Liver (tissue), 9 donors: ENCODE measurements around the gene WDR82. TPM values are rescaled to one million over a fixed set of nuclear protein-coding genes. Genes with fewer than 3 reads are reported as not detected.

Source experiments
- DNase-seq: peaks from one replicate; pipeline ENCODE4 v3.0.0-alpha.2; 2017; ENCODE audit warnings: low spot score
- H3K27ac ChIP-seq, 2 donors: one replicate each; pipeline ENCODE4 v1.7.0; 2013; ENCODE audit warnings: inconsistent platforms in 2 of 2, low read length in 2 of 2, control low read depth in 1 of 2, low read depth in 1 of 2, mild to moderate bottlenecking in 1 of 2
- H3K27me3 ChIP-seq, 4 donors: one replicate each; pipeline versions ENCODE4 v1.6.1 to v1.7.0; 2013; ENCODE audit warnings: low read length in 3 of 4, inconsistent platforms in 1 of 4, mild to moderate bottlenecking in 1 of 4, moderate library complexity in 1 of 4; ENCODE audit not compliant: control insufficient read depth in 4 of 4, insufficient read depth in 4 of 4
- H3K36me3 ChIP-seq, 4 donors: one replicate each; pipeline versions ENCODE4 v1.6.1 to v1.7.0; 2013; ENCODE audit warnings: low read length in 3 of 4, mild to moderate bottlenecking in 3 of 4, low read depth in 1 of 4, moderate library complexity in 1 of 4; ENCODE audit not compliant: control insufficient read depth in 4 of 4, insufficient read depth in 3 of 4
- H3K4me1 ChIP-seq, 4 donors: one replicate each; pipeline versions ENCODE4 v1.6.1 to v1.7.0; 2013; ENCODE audit warnings: low read length in 3 of 4, mild to moderate bottlenecking in 3 of 4, moderate library complexity in 1 of 4; ENCODE audit not compliant: control insufficient read depth in 4 of 4, insufficient read depth in 4 of 4
- H3K4me3 ChIP-seq, 3 donors: one replicate each; pipeline versions ENCODE4 v1.6.1 to v1.7.0; 2013; ENCODE audit warnings: low read length in 3 of 3, control low read depth in 1 of 3, low read depth in 1 of 3, mild to moderate bottlenecking in 1 of 3
- H3K9ac ChIP-seq, 2 donors: one replicate each; pipeline ENCODE4 v1.7.0; 2013; ENCODE audit warnings: low read length in 2 of 2, mild to moderate bottlenecking in 2 of 2, moderate library complexity in 2 of 2, control low read depth in 1 of 2, low read depth in 1 of 2
- H3K9me3 ChIP-seq, 4 donors: one replicate each; pipeline versions ENCODE4 v1.6.1 to v1.7.0; 2013; ENCODE audit warnings: low read length in 3 of 4; ENCODE audit not compliant: control insufficient read depth in 4 of 4
- EGR1 ChIP-seq, 2 donors: IDR thresholded peaks; 2 replicates each; pipeline ENCODE4 v1.6.1; 2016 to 2018; ENCODE audit warnings: antibody characterized with exemption in 2 of 2, low read depth in 2 of 2
- FOXA1 ChIP-seq: IDR thresholded peaks from 2 replicates; pipeline ENCODE4 v1.6.1; 2016; ENCODE audit warnings: antibody characterized with exemption
- FOXA2 ChIP-seq: IDR thresholded peaks from 2 replicates; pipeline ENCODE4 v1.6.1; 2016; ENCODE audit warnings: antibody characterized with exemption
- GABPA ChIP-seq, 2 donors: IDR thresholded peaks in 1 of 2; conservative IDR thresholded peaks in 1 of 2; 2 replicates each; pipeline ENCODE4 v1.6.1; 2016; ENCODE audit warnings: antibody characterized with exemption in 2 of 2, mild to moderate bottlenecking in 1 of 2, moderate library complexity in 1 of 2
- HNF4A ChIP-seq, 2 donors: conservative IDR thresholded peaks; 2 replicates each; pipeline ENCODE4 v1.6.1; 2016; ENCODE audit warnings: antibody characterized with exemption in 2 of 2, mild to moderate bottlenecking in 2 of 2
- HNF4G ChIP-seq: IDR thresholded peaks from 2 replicates; pipeline ENCODE4 v1.6.1; 2016; ENCODE audit warnings: antibody characterized with exemption
- NR2F2 ChIP-seq: IDR thresholded peaks from 2 replicates; pipeline ENCODE4 v1.6.1; 2016; ENCODE audit warnings: antibody characterized with exemption
- RAD21 ChIP-seq, 2 donors: IDR thresholded peaks; 2 replicates each; pipeline ENCODE4 v1.6.1; 2016; ENCODE audit warnings: antibody characterized with exemption in 2 of 2, mild to moderate bottlenecking in 2 of 2
- REST ChIP-seq: IDR thresholded peaks from 2 replicates; pipeline ENCODE4 v1.6.1; 2016; ENCODE audit warnings: antibody characterized with exemption, mild to moderate bottlenecking
- RXRA ChIP-seq, 2 donors: IDR thresholded peaks; 2 replicates each; pipeline ENCODE4 v1.6.1; 2017 to 2018; ENCODE audit warnings: antibody characterized with exemption in 2 of 2, mild to moderate bottlenecking in 1 of 2
- SP1 ChIP-seq: IDR thresholded peaks from 2 replicates; pipeline ENCODE4 v1.6.1; 2018; ENCODE audit warnings: antibody characterized with exemption, mild to moderate bottlenecking
- TAF1 ChIP-seq: conservative IDR thresholded peaks from 2 replicates; pipeline ENCODE4 v1.6.1; 2016; ENCODE audit warnings: antibody characterized with exemption, mild to moderate bottlenecking
- YY1 ChIP-seq: IDR thresholded peaks from 2 replicates; pipeline ENCODE4 v1.6.1; 2016; ENCODE audit warnings: antibody characterized with exemption, mild to moderate bottlenecking
- ZBTB33 ChIP-seq: IDR thresholded peaks from 2 replicates; pipeline ENCODE4 v1.6.1; 2016; ENCODE audit warnings: antibody characterized with exemption
- WGBS: extraction: QIAGEN DNeasy Blood & Tissue Kit; methylation state at CpG from one replicate; pipeline ENCODE4 v1.1.7; 2013; 5-methylcytosine and 5-hydroxymethylcytosine counted together
- polyA plus RNA-seq, 2 donors: library from polyadenylated mRNA; stranded (reverse) in 1 of 2; unstranded in 1 of 2; fragments of 200-250 nt in 1 of 2; fragments of >200 nt in 1 of 2; fragmentation: Nextera tagmentation in 1 of 2; extraction: Ambion mirVana in 1 of 2; gene quantifications; one replicate each; pipeline versions ENCODE4 v1.2.1 to v1.2.3, GENCODE V29; 2013 to 2015
- total RNA-seq, 2 donors: library from RNA; depleted of rRNA; stranded (reverse); fragments of >200 nt; gene quantifications; one replicate each; pipeline ENCODE4 v1.2.3, GENCODE V29; 2014
- TF ChIP-seq, protein P1 (sequence below): IDR thresholded peaks from 2 replicates; pipeline ENCODE4 v1.6.1; 2016; ENCODE audit warnings: antibody characterized with exemption
- TF ChIP-seq, protein P2 (sequence below): fragments of 150-350 bp; IDR thresholded peaks from 2 replicates; pipeline ENCODE4 v1.5.1; 2017; ENCODE audit warnings: improper control_type of control experiment, low read depth, low read length; ENCODE audit not compliant: missing input control
- donor health status: healthy.
- donor health status: healthy.
- donor health status: healthy.
- donor health status: healthy.
- donor health status: healthy.

The WDR82 gene
- total and polyA plus RNA-seq, 4 donors: 4.3 to 44.3 (median 25.5) TPM

GRCh38 chr3:52305926-52306325 lies 27.5 kb upstream of the WDR82 start:
- no peak overlapping the region for H3K9ac ChIP-seq
- no peak for TF ChIP-seq RXRA (IDR thresholded peaks at IDR 0.05)
- TF ChIP-seq FOXA2: no peak
- no peak for TF ChIP-seq SP1
- TF ChIP-seq, protein P1, sequence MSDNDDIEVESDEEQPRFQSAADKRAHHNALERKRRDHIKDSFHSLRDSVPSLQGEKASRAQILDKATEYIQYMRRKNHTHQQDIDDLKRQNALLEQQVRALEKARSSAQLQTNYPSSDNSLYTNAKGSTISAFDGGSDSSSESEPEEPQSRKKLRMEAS: no peak
- TF ChIP-seq HNF4G: no peak
- peaks cover 0 to 8% (median 0%) of the 10 kb centered on the region in 4 donors for H3K36me3 ChIP-seq

DNA sequence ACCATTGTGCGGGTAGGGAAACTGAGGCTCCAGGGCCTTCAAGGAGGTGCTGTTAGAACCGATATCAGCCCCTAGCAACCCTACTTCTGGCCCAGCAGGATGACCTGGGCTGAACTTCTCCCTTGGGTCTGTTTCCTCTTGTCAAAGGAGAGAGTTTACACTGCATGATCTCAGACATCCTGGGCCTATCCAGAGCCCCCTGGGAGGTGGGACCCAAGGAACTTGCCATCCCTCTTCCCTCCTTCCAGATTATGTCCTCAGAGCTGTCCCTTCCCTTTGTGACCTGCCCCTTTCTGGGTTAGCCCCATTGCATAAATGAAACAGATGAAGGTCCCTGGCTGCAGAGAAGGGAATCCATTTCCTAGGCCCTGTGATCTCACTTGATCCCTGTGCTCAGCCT lies 25.4 kb upstream of the WDR82 start:
- Histone ChIP-seq H3K27me3 (no peaks in the 10 kb centered on the region), H3K27ac (no peak overlapping the region), H3K4me3 (no peak overlapping the region), H3K4me1 (peaks cover 0 to 13% (median 2%) of the 10 kb centered on the region in 4 donors), H3K36me3 (no peaks in the 10 kb centered on the region), H3K9ac (no peak overlapping the region), H3K9me3 (no peaks in the 10 kb centered on the region)
- no peak for DNase-seq
- no peak for TF ChIP-seq NR2F2
- TF ChIP-seq, protein P2, sequence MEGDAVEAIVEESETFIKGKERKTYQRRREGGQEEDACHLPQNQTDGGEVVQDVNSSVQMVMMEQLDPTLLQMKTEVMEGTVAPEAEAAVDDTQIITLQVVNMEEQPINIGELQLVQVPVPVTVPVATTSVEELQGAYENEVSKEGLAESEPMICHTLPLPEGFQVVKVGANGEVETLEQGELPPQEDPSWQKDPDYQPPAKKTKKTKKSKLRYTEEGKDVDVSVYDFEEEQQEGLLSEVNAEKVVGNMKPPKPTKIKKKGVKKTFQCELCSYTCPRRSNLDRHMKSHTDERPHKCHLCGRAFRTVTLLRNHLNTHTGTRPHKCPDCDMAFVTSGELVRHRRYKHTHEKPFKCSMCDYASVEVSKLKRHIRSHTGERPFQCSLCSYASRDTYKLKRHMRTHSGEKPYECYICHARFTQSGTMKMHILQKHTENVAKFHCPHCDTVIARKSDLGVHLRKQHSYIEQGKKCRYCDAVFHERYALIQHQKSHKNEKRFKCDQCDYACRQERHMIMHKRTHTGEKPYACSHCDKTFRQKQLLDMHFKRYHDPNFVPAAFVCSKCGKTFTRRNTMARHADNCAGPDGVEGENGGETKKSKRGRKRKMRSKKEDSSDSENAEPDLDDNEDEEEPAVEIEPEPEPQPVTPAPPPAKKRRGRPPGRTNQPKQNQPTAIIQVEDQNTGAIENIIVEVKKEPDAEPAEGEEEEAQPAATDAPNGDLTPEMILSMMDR: no peak
- WGBS: 85% methylated on average over 2 of the region's 2 CpGs

More at GRCh38 chr3:52305926-52306325, 27.5 kb upstream of the WDR82 start:
- 92% methylated on average over 5 of the region's 5 CpGs for WGBS
- Histone ChIP-seq H3K4me3 (no peak overlapping the region), H3K27me3 (no peaks in the 10 kb centered on the region), H3K4me1 (no peaks in the 10 kb centered on the region), H3K9me3 (no peaks in the 10 kb centered on the region), H3K27ac (no peak overlapping the region)
- DNase-seq: no peak

DNA sequence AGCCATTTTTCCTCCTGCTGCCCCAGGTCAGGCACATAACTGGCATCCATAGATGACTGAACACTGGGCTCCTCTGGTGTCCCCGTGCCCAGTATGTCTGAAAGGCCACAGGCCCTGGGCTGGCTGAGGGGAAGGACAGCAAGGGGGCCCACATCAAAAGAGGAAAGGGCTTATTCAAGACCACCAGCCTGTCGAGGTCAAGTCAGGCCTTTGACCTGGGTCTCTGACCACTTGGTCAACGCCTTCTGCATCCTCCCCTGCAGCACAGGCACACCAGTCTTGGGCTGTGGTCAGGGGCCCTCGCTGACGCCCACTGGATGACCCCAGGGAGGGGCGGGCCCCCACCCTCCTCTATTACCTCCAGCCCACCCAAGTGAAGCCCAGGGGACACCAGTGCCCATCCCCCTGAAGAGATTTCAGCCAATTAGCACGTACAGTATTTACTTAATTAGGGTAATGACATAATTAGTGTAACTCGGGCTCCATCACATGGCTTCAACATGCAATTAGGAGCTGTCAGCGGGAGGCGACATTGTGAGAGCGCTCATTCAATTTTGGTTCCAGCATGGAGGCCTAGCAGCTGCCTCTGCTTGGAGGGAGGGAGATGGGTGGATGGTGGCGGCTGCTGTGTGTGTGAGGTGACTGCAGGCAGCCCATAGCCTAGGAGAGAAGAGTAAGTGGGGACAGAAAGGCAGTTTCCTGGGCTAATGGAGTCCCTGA lies 24.1 kb upstream of the WDR82 start:
- no peaks in the 10 kb centered on the region for H3K36me3 ChIP-seq
- H3K9me3 ChIP-seq: no peaks in the 10 kb centered on the region
- no peak overlapping the region for H3K27ac ChIP-seq
- no peak overlapping the region for H3K4me3 ChIP-seq
- peaks cover 0 to 24% (median 7%) of the 10 kb centered on the region in 4 donors for H3K4me1 ChIP-seq
- no peak for DNase-seq
- H3K27me3 ChIP-seq: no peaks in the 10 kb centered on the region
- 91% methylated on average over 12 of the region's 12 CpGs for WGBS
- H3K9ac ChIP-seq: no peak overlapping the region
- no peak for TF ChIP-seq TAF1
- TF ChIP-seq REST: no peak
- TF ChIP-seq, protein P1: no peak
- TF ChIP-seq HNF4A (conservative IDR thresholded peaks at IDR 0.05): no peak
- TF ChIP-seq FOXA1: no peak
- TF ChIP-seq, protein P2: no peak
- TF ChIP-seq HNF4G: no peak
- no peak for TF ChIP-seq RAD21 (IDR thresholded peaks at IDR 0.05)
- no peak for TF ChIP-seq NR2F2
- no peak for TF ChIP-seq ZBTB33
- no peak for TF ChIP-seq EGR1 (IDR thresholded peaks at IDR 0.05; ENCODE audit: low read depth in 2 of 2)
- TF ChIP-seq YY1: no peak
- no peak for TF ChIP-seq GABPA (IDR thresholded peaks at IDR 0.05 in 1 of 2, conservative IDR thresholded peaks at IDR 0.05 in 1 of 2)
- no peak for TF ChIP-seq FOXA2
- no peak for TF ChIP-seq SP1
